ENCODE measurements around the gene ITGA11.

DNA sequence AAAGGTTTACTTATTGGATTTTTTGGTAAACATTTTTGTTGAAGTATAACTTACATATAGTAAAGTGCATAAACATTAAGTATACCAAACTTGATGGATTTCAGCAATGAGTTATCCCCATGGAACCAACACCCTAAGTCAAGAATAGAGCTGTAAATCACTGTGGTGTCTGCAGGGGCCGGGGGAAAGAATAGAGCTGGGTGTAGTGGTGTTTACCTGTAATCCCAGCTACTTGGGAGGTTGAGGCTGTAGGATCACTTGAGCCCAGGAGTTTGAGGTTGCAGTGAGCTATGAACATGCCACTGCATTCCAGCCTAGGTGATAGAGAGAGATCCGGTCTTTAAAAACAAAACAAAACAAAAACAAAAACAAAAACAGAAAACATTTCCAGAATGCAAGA is 167.7 kb downstream of the ITGA11 start:
- TF ChIP-seq POLR2AphosphoS5 (IDR thresholded peaks at IDR 0.05) (no peak), POLR2A (IDR thresholded peaks at IDR 0.05) (no peak)
- TF ChIP-seq, protein P1, sequence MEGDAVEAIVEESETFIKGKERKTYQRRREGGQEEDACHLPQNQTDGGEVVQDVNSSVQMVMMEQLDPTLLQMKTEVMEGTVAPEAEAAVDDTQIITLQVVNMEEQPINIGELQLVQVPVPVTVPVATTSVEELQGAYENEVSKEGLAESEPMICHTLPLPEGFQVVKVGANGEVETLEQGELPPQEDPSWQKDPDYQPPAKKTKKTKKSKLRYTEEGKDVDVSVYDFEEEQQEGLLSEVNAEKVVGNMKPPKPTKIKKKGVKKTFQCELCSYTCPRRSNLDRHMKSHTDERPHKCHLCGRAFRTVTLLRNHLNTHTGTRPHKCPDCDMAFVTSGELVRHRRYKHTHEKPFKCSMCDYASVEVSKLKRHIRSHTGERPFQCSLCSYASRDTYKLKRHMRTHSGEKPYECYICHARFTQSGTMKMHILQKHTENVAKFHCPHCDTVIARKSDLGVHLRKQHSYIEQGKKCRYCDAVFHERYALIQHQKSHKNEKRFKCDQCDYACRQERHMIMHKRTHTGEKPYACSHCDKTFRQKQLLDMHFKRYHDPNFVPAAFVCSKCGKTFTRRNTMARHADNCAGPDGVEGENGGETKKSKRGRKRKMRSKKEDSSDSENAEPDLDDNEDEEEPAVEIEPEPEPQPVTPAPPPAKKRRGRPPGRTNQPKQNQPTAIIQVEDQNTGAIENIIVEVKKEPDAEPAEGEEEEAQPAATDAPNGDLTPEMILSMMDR (IDR thresholded peaks at IDR 0.05 in 8 of 11, conservative IDR thresholded peaks at IDR 0.05 in 3 of 11): no peak

All from spleen (tissue), 7 donors.